MCF 10A (cell line): Measurements from ENCODE around the gene AKAP13. TPM values are rescaled to one million over a fixed set of nuclear protein-coding genes. Genes with fewer than 3 reads are reported as not detected.

Source experiments
- BruUV-seq: library from RNA; stranded (reverse); fragments of 400-500 nt; replicated peaks from 2 replicates; lab custom pipeline; 2021; lab: Mats Ljungman, UMichigan
- CTCF ChIA-PET: fragments of 300-600 bp; sonication (Branson Sonifier 250); formaldehyde crosslinking; extraction: SDS; loops from one replicate; lab custom pipeline; 2021; ENCODE audit warnings: antibody characterized with exemption, inconsistent platforms; lab: Yijun Ruan, JAX
- POLR2A ChIA-PET: fragments of 300-600, 350-650 bp; sonication (Branson Sonifier 250); formaldehyde crosslinking; extraction: SDS; loops from one replicate; lab custom pipeline; 2020; ENCODE audit warnings: antibody characterized with exemption, inconsistent platforms; lab: Yijun Ruan, JAX
- DNase-seq: peaks from one replicate; pipeline ENCODE4 v3.0.0-alpha.2; 2018; ENCODE audit not compliant: unreplicated experiment
- H3K27ac Mint-ChIP-seq: one replicate; pipeline ENCODE4 v1.8.0; 2022; ENCODE audit warnings: mild to moderate bottlenecking, low read depth, mixed read lengths; ENCODE audit not compliant: unreplicated experiment
- H3K27me3 Mint-ChIP-seq: one replicate; pipeline ENCODE4 v1.8.0; 2022; ENCODE audit warnings: mixed read lengths; ENCODE audit not compliant: insufficient read depth, unreplicated experiment
- H3K36me3 Mint-ChIP-seq: one replicate; pipeline ENCODE4 v1.8.0; 2022; ENCODE audit warnings: mild to moderate bottlenecking, moderate library complexity, mixed read lengths; ENCODE audit not compliant: insufficient read depth, unreplicated experiment
- H3K4me1 Mint-ChIP-seq: one replicate; pipeline ENCODE4 v1.8.0; 2022; ENCODE audit warnings: mixed read lengths; ENCODE audit not compliant: insufficient read depth, unreplicated experiment
- H3K4me3 Mint-ChIP-seq: one replicate; pipeline ENCODE4 v1.8.0; 2022; ENCODE audit warnings: mild to moderate bottlenecking, moderate library complexity, mixed read lengths; ENCODE audit not compliant: unreplicated experiment
- H3K9me3 Mint-ChIP-seq: one replicate; pipeline ENCODE4 v1.8.0; 2022; ENCODE audit warnings: mixed read lengths; ENCODE audit not compliant: unreplicated experiment
- CTCF ChIP-seq: fragments of 200-600 bp; IDR thresholded peaks from one replicate; pipeline ENCODE4 v1.8.0; 2022; ENCODE audit warnings: antibody characterized with exemption, mild to moderate bottlenecking; ENCODE audit not compliant: unreplicated experiment
- intact Hi-C: fragments of 100-400 bp; cut with micrococcal nuclease; formaldehyde crosslinking; loops from 2 replicates; pipeline ENCODE4 v1.14.1; 2022
- total RNA-seq: library from RNA; stranded (reverse); gene quantifications from 2 replicates; pipeline ENCODE4 v1.2.3, GENCODE V29; 2022

The AKAP13 gene
- total RNA-seq, 1 experiment from 2014 or later = 65.7 TPM

GRCh38 chr15:85615930-85616329 lies 235.5 kb downstream of the AKAP13 start:
- no peaks in the 10 kb centered on the region for H3K9me3 Mint-ChIP-seq
- CTCF ChIA-PET = no interaction called here
- H3K27me3 Mint-ChIP-seq = no peaks in the 10 kb centered on the region
- H3K36me3 Mint-ChIP-seq = peaks cover 12% of the 10 kb centered on the region
- no peak overlapping the region for H3K4me3 Mint-ChIP-seq
- H3K27ac Mint-ChIP-seq = peak overlapping the region; percentile 50
- peak; percentile 47 for DNase-seq
- BruUV-seq = no TSS peak
- intact Hi-C loops = no loop called here
- peaks cover 28% of the 10 kb centered on the region for H3K4me1 Mint-ChIP-seq
- peak; percentile 28 for TF ChIP-seq CTCF
- POLR2A ChIA-PET = interaction anchor here (0.6 to 1.1 kb wide), 3 partner anchors 8 to 21 kb away, joined by 3 to 5 read pairs (median 3); no protein-coding TSS in a partner anchor

- CTCF ChIA-PET = interaction anchor here (0.5 to 0.6 kb wide), 3 partner anchors 201 to 952 kb away, joined by 3 read pairs; no protein-coding TSS in a partner anchor
- DNase-seq = no peak
- H3K36me3 Mint-ChIP-seq = peaks cover 12% of the 10 kb centered on the region
- peaks cover 21% of the 10 kb centered on the region for H3K4me1 Mint-ChIP-seq
- intact Hi-C loops = no loop called here
- no peak overlapping the region for H3K27ac Mint-ChIP-seq
- BruUV-seq = no TSS peak
- no peak for TF ChIP-seq CTCF
- POLR2A ChIA-PET = interaction anchor here (0.6 to 1.1 kb wide), 2 partner anchors 9 to 20 kb away, joined by 3 to 5 read pairs; no protein-coding TSS in a partner anchor
- H3K4me3 Mint-ChIP-seq = no peak overlapping the region
- H3K27me3 Mint-ChIP-seq = no peaks in the 10 kb centered on the region
- no peaks in the 10 kb centered on the region for H3K9me3 Mint-ChIP-seq
These were observed 236.2 kb downstream of the AKAP13 start for GRCh38 chr15:85616549-85617110.

- Mint-ChIP-seq H3K27ac (no peak overlapping the region), H3K4me3 (no peak overlapping the region), H3K27me3 (no peaks in the 10 kb centered on the region), H3K36me3 (peaks cover 2% of the 10 kb centered on the region), H3K9me3 (no peaks in the 10 kb centered on the region), H3K4me1 (peaks cover 25% of the 10 kb centered on the region)
- CTCF ChIA-PET = interaction anchor here (0.5 to 2.4 kb wide), 5 partner anchors 27 to 659 kb away, joined by 4 to 10 read pairs (median 5); no protein-coding TSS in a partner anchor
- TF ChIP-seq CTCF = no peak
- BruUV-seq = no TSS peak
- POLR2A ChIA-PET = interaction anchor here (0.9 to 2.5 kb wide), 5 partner anchors 10 to 109 kb away, joined by 3 to 17 read pairs (median 4); no protein-coding TSS in a partner anchor
- intact Hi-C loops = no loop called here
- DNase-seq = no peak
These were observed 237.8 kb downstream of the AKAP13 start for GRCh38 chr15:85618228-85618505.

GRCh38 chr15:85618956-85619491 lies 238.6 kb downstream of the AKAP13 start:
- POLR2A ChIA-PET = interaction anchor here (0.6 to 2.5 kb wide), 9 partner anchors 9 to 110 kb away, joined by 3 to 17 read pairs (median 5); no protein-coding TSS in a partner anchor
- Mint-ChIP-seq H3K27ac (no peak overlapping the region), H3K9me3 (no peaks in the 10 kb centered on the region), H3K4me3 (no peak overlapping the region), H3K27me3 (no peaks in the 10 kb centered on the region), H3K36me3 (peaks cover 7% of the 10 kb centered on the region), H3K4me1 (peaks cover 32% of the 10 kb centered on the region)
- no TSS peak for BruUV-seq
- TF ChIP-seq CTCF = no peak
- CTCF ChIA-PET = interaction anchor here (1.8 to 2.4 kb wide), 2 partner anchors 29 to 322 kb away, joined by 4 to 10 read pairs; no protein-coding TSS in a partner anchor
- intact Hi-C loops = no loop called here
- peak; percentile 91 for DNase-seq
